Retinal pigment epithelial cell (primary cell): ENCODE measurements around the gene F10.

ENCODE experiments used
- DNase-seq: peaks from one replicate; pipeline ENCODE4 v3.0.0-alpha.2; 2010; ENCODE audit warnings: low read depth
- H3K4me3 ChIP-seq: 2 replicates; pipeline ENCODE4 v1.5.1; 2011; ENCODE audit warnings: mild to moderate bottlenecking, low read length, control low read depth, moderate library complexity
- CTCF ChIP-seq: conservative IDR thresholded peaks from 2 replicates; pipeline ENCODE4 v1.5.1; 2011; ENCODE audit warnings: low read depth, low read length, control low read depth, inconsistent platforms

F10 gene

GRCh38 chr13:113124211-113124970 is 1.8 kb downstream of the F10 start:
- no peak for DNase-seq
- no peak for TF ChIP-seq CTCF
- H3K4me3 ChIP-seq = no peak overlapping the region

GRCh38 chr13:113125506-113126264 is 3.1 kb downstream of the F10 start:
- TF ChIP-seq CTCF = no peak
- no peak overlapping the region for H3K4me3 ChIP-seq
- DNase-seq = no peak

GRCh38 chr13:113126265-113127150 is 3.9 kb downstream of the F10 start:
- DNase-seq = no peak
- H3K4me3 ChIP-seq = no peak overlapping the region
- no peak for TF ChIP-seq CTCF

GRCh38 chr13:113129480-113129879 is 6.9 kb downstream of the F10 start:
- no peak for TF ChIP-seq CTCF
- no peak for DNase-seq
- H3K4me3 ChIP-seq = no peak overlapping the region

- DNase-seq = no peak
- TF ChIP-seq CTCF = no peak
- no peak overlapping the region for H3K4me3 ChIP-seq
Measured at GRCh38 chr13:113129921-113130750, 7.5 kb downstream of the F10 start.

- H3K4me3 ChIP-seq = no peak overlapping the region
- no peak for DNase-seq
- no peak for TF ChIP-seq CTCF
Measured at GRCh38 chr13:113135281-113135760, 12.7 kb downstream of the F10 start.
